A549 (cell line): ENCODE data around the gene APH1B. TPM values are rescaled to one million over a fixed set of nuclear protein-coding genes. Genes with fewer than 3 reads are reported as not detected.

Experiments
- ATAC-seq, 2 experiments: fragments of 200-7000 bp in 1 of 2; fragments of >200 bp in 1 of 2; cut with Nextera tagmentation in 1 of 2; cut with Tn5 transposase in 1 of 2; 3 replicates each; pipeline versions ENCODE4 v1.8.0 to v1.9.1; 2018 to 2020; ENCODE audit warnings: mild to moderate bottlenecking in 1 of 2, moderate library complexity in 1 of 2
- CTCF ChIA-PET: fragments of 300-600 bp; sonication (Branson Sonifier 250); formaldehyde crosslinking; extraction: SDS; loops from one replicate; lab custom pipeline; 2021; ENCODE audit warnings: antibody characterized with exemption, inconsistent platforms; lab: Yijun Ruan, JAX
- POLR2A ChIA-PET: fragments of 350-600 bp; formaldehyde crosslinking; extraction: SDS; loops from one replicate; lab custom pipeline; 2021; ENCODE audit warnings: antibody characterized with exemption, inconsistent platforms; lab: Yijun Ruan, JAX
- DNase-seq, 2 experiments: peaks; one replicate each; pipeline versions ENCODE4 v3.0.0 to v3.0.0-alpha.2; 2011 to 2016; ENCODE audit warnings: low read depth in 1 of 2, low spot score in 1 of 2
- FAIRE-seq: peaks from 2 replicates; lab custom pipeline; 2011; peaks lifted over from hg19 to GRCh38; lab: Jason Lieb, UNC
- H3K27ac ChIP-seq, 2 experiments: fragments of >200 bp; sonication (Bioruptor Twin); formaldehyde crosslinking; 3 replicates each; pipeline ENCODE4 v1.5.1; 2016 to 2017
- H3K4me1 ChIP-seq: fragments of >200 bp; sonication (Bioruptor Twin); formaldehyde crosslinking; 3 replicates; pipeline ENCODE4 v1.6.1; 2016
- H3K4me2 ChIP-seq: fragments of >200 bp; sonication (Bioruptor Twin); formaldehyde crosslinking; 3 replicates; pipeline ENCODE4 v1.6.1; 2016
- H3K4me3 ChIP-seq: fragments of >200 bp; sonication (Bioruptor Twin); formaldehyde crosslinking; 3 replicates; pipeline ENCODE4 v1.5.1; 2016
- H3K9me3 ChIP-seq: fragments of >200 bp; sonication (Bioruptor Twin); formaldehyde crosslinking; 3 replicates; pipeline ENCODE4 v1.6.1; 2016
- BHLHE40 ChIP-seq: IDR thresholded peaks from 2 replicates; pipeline ENCODE4 v1.6.1; 2012; ENCODE audit warnings: low read depth, low read length, inconsistent platforms
- CEBPB ChIP-seq, 2 experiments: fragments of >200 bp in 1 of 2; sonication (Bioruptor Twin) in 1 of 2; formaldehyde crosslinking in 1 of 2; IDR thresholded peaks; 2 replicates each; pipeline ENCODE4 v1.6.1; 2012 to 2016
- CHD2 ChIP-seq: fragments of 150-350 bp; IDR thresholded peaks from 2 replicates; pipeline ENCODE4 v1.6.1; 2014; ENCODE audit warnings: low read length; ENCODE audit not compliant: partially characterized antibody
- CHD4 ChIP-seq: fragments of 200-600 bp; sonication (generic); IDR thresholded peaks from 2 replicates; pipeline ENCODE4 v1.6.1; 2016; ENCODE audit warnings: antibody characterized with exemption, mild to moderate bottlenecking, borderline replicate concordance
- E2F6 ChIP-seq: IDR thresholded peaks from 2 replicates; pipeline ENCODE4 v1.6.1; 2012; ENCODE audit warnings: low read depth, borderline replicate concordance
- EHMT2 ChIP-seq: fragments of 200-600 bp; sonication (generic); IDR thresholded peaks from 2 replicates; pipeline ENCODE4 v1.6.1; 2016; ENCODE audit warnings: antibody characterized with exemption, low read depth, mild to moderate bottlenecking, moderate library complexity
- ELK1 ChIP-seq: fragments of 150-350 bp; IDR thresholded peaks from 2 replicates; pipeline ENCODE4 v1.6.1; 2014; ENCODE audit warnings: low read depth, mild to moderate bottlenecking, low read length
- EP300 ChIP-seq, 2 experiments: fragments of >200 bp; sonication (Bioruptor Twin); formaldehyde crosslinking; IDR thresholded peaks; 2 replicates in 1 of 2; 3 replicates in 1 of 2; pipeline ENCODE4 v1.6.1; 2016 to 2017
- ESRRA ChIP-seq: fragments of 150-350 bp; IDR thresholded peaks from 2 replicates; pipeline ENCODE4 v1.6.1; 2014; ENCODE audit warnings: mild to moderate bottlenecking, low read length, borderline replicate concordance
- HDAC2 ChIP-seq: fragments of 200-600 bp; sonication (generic); IDR thresholded peaks from 2 replicates; pipeline ENCODE4 v1.6.1; 2016
- HES2 ChIP-seq: fragments of >200 bp; sonication (Bioruptor Twin); formaldehyde crosslinking; IDR thresholded peaks from 2 replicates; pipeline ENCODE4 v1.6.1; 2016
- HOXB13 ChIP-seq: fragments of 250-450 bp; sonication (Bioruptor Pico); IDR thresholded peaks from 2 replicates; pipeline ENCODE4 v1.5.0; 2020; ENCODE audit warnings: low read depth, mild to moderate bottlenecking, moderate library complexity
- KDM1A ChIP-seq: fragments of 200-600 bp; sonication (generic); IDR thresholded peaks from 2 replicates; pipeline ENCODE4 v1.6.1; 2016; ENCODE audit warnings: low read depth, mild to moderate bottlenecking
- KDM5A ChIP-seq: fragments of 200-600 bp; sonication (generic); IDR thresholded peaks from 2 replicates; pipeline ENCODE4 v1.6.1; 2016; ENCODE audit warnings: antibody characterized with exemption, mild to moderate bottlenecking
- MAFK ChIP-seq: fragments of 450-650 bp; IDR thresholded peaks from 2 replicates; pipeline ENCODE4 v1.6.1; 2014; ENCODE audit not compliant: partially characterized antibody
- MAZ ChIP-seq: fragments of 150-350 bp; IDR thresholded peaks from 2 replicates; pipeline ENCODE4 v1.6.1; 2014; ENCODE audit warnings: antibody characterized with exemption, low read depth, low read length, borderline replicate concordance
- NR3C1 ChIP-seq: fragments of >200 bp; sonication (Bioruptor Twin); formaldehyde crosslinking; IDR thresholded peaks from 3 replicates; pipeline ENCODE4 v1.6.1; 2017
- POLR2A ChIP-seq: IDR thresholded peaks from 2 replicates; pipeline ENCODE4 v1.6.1; 2012; ENCODE audit warnings: mild to moderate bottlenecking, low read length
- POLR2AphosphoS2 ChIP-seq: conservative IDR thresholded peaks from 2 replicates; pipeline ENCODE4 v1.6.1; 2012; ENCODE audit warnings: low read length, improper control_type of control experiment, inconsistent platforms
- RARB ChIP-seq: fragments of 250-450 bp; sonication (Bioruptor Pico); IDR thresholded peaks from 2 replicates; pipeline ENCODE4 v1.8.0; 2021; ENCODE audit warnings: mild to moderate bottlenecking, moderate library complexity
- RCOR1 ChIP-seq: fragments of 150-350 bp; IDR thresholded peaks from 2 replicates; pipeline ENCODE4 v1.6.1; 2014; ENCODE audit warnings: antibody characterized with exemption, low read length, low read depth
- SMC3 ChIP-seq: fragments of >200 bp; sonication (Bioruptor Twin); formaldehyde crosslinking; IDR thresholded peaks from 3 replicates; pipeline ENCODE4 v1.6.1; 2018; ENCODE audit warnings: inconsistent platforms
- TP53 ChIP-seq: fragments of 250-450 bp; sonication (Bioruptor Pico); IDR thresholded peaks from 2 replicates; pipeline ENCODE4 v1.5.0; 2021; ENCODE audit warnings: mild to moderate bottlenecking, moderate library complexity
- ZFP36 ChIP-seq: fragments of 450-650 bp; IDR thresholded peaks from 2 replicates; pipeline ENCODE4 v1.6.1; 2014; ENCODE audit warnings: borderline replicate concordance; ENCODE audit not compliant: partially characterized antibody
- ZSCAN20 ChIP-seq: fragments of 250-450 bp; sonication (Bioruptor Pico); IDR thresholded peaks from 2 replicates; pipeline ENCODE4 v1.8.0; 2022; ENCODE audit warnings: mild to moderate bottlenecking, moderate library complexity
- WGBS: methylation state at CpG from one replicate; pipeline ENCODE4 v1.1.6; 2017; ENCODE audit errors: missing lambda C conversion rate; 5-methylcytosine and 5-hydroxymethylcytosine counted together
- polyA plus RNA-seq, 4 experiments: library from polyadenylated mRNA; depleted of rRNA in 3 of 4; stranded (reverse); fragments of >200 nt; fragmentation: RNase III in 1 of 4; extraction: RNeasy Plus Mini Kit Qiagen cat#74134 plus additional on column Dnase treatment in 1 of 4; gene quantifications; 2 replicates in 3 of 4; 3 replicates in 1 of 4; pipeline ENCODE4 v1.2.3, GENCODE V29; 2011 to 2017

The APH1B gene
- polyA plus RNA-seq, 2 of the 4 experiments (the other 2 are of a cell fraction): 16.4 to 28.5 TPM

DNA sequence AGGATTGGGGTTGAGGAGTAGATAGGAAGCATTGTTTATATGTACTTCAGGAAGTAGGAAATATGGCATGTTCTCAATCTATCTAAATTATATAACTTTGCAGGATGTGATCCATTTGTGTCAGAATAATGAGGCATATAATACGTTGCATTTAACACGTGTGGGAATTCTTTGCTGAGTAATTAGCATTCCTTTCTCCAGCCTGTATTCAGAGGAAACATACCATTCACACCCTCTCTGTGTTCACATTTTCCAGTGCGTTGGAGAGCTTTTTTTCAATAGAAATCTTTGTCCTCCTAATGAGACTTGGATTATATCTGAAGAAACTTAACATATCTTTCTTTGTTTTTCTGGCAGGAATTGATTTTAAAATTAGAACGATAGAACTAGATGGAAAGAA is 33.0 kb upstream of the APH1B start:
- ChIA-PET CTCF (interaction anchor here (1.0 to 1.1 kb wide), 2 partner anchors 197 to 824 kb away, joined by 3 read pairs; no protein-coding TSS in a partner anchor), POLR2A (no interaction called here)
- DNase-seq: no peak
- Histone ChIP-seq H3K4me3 (no peak overlapping the region), H3K9me3 (0 out of 3 replicates have a peak, but pooled peaks cover 3% of the 10 kb centered on the region), H3K4me1 (peaks cover 18% of the 10 kb centered on the region), H3K27ac (no peak overlapping the region), H3K4me2 (no peak overlapping the region)
- 88% methylated on average over 4 of the region's 4 CpGs for WGBS
- ATAC-seq: no peak
- TF ChIP-seq ELK1 (no peak), ESRRA (no peak), EP300 (IDR thresholded peaks at IDR 0.05) (no peak), CEBPB (IDR thresholded peaks at IDR 0.05) (no peak), MAFK (no peak), HDAC2 (no peak)
- no peak for FAIRE-seq

DNA sequence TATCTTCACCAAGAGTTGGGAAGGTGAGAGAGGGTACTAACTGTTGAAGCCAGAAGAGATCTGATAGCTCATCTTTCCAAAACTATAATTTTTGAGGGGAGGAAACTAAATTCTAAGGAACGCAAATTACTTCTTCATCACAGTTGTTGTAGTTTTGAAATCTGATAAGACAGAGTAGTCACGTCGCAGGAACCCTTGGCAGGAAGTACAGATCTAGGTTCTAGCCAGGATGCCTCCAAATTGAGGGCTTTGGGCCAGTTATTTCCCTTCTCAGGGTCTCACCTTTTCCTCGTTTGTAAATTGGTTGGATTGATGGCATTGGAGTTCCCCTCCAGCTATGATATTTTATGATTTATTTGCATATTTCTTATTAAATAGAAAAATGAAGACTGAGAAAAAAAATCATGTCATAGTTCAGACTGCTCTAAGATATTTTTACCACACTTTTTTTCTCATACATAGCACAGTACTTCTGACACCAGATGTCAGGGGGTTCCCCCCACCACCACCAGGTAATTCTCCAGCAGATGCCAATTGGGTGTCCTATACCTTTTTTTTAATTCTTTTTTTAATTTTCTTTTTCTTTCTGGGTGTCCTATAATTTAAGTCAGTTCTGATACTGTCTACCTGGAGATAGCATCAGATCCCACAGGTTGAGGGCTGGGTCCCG is 32.3 kb upstream of the APH1B start:
- no peak for TF ChIP-seq KDM5A
- TF ChIP-seq POLR2A: no peak
- TF ChIP-seq RARB (CRISPR knock-in tag): no peak
- TF ChIP-seq ZSCAN20: no peak
- no peak for TF ChIP-seq BHLHE40
- TF ChIP-seq POLR2AphosphoS2: no peak
- TF ChIP-seq CHD4: no peak
- no peak for TF ChIP-seq HDAC2
- TF ChIP-seq CHD2: no peak
- no peak for TF ChIP-seq NR3C1
- no peak for TF ChIP-seq SMC3
- TF ChIP-seq EHMT2: no peak
- TF ChIP-seq E2F6: no peak
- TF ChIP-seq HOXB13 (CRISPR knock-in tag): no peak
- TF ChIP-seq KDM1A: no peak
- no peak for TF ChIP-seq ZFP36
- no peak for TF ChIP-seq MAZ
- no peak for TF ChIP-seq HES2
- TF ChIP-seq TP53 (CRISPR knock-in tag): no peak
- TF ChIP-seq RCOR1: no peak
- H3K4me2 ChIP-seq: no peak overlapping the region
- no peak overlapping the region for H3K27ac ChIP-seq
- DNase-seq: no peak
- 88% methylated on average over 5 of the region's 5 CpGs for WGBS
- peaks cover 18% of the 10 kb centered on the region for H3K4me1 ChIP-seq
- ChIA-PET CTCF (interaction anchor here (1.0 to 1.1 kb wide), 3 partner anchors 17 to 823 kb away, joined by 3 read pairs; no protein-coding TSS in a partner anchor), POLR2A (no interaction called here)
- no peak for ATAC-seq
- no peak overlapping the region for H3K4me3 ChIP-seq
- 0 out of 3 replicates have a peak, but pooled peaks cover 3% of the 10 kb centered on the region for H3K9me3 ChIP-seq
- no peak for FAIRE-seq
